Lung (tissue), 12 donors: ENCODE data around the gene MYO3B. TPM values are rescaled to one million over a fixed set of nuclear protein-coding genes. Genes with fewer than 3 reads are reported as not detected.
A peak's percentile ranks its signal among the peaks of the same experiment; 100 is the strongest.

Source experiments
- ATAC-seq: fragments of 200-7000 bp; cut with Tn5 transposase; one replicate; pipeline ENCODE4 v1.9.1; 2020; ENCODE audit warnings: moderate number of reproducible peaks; ENCODE audit not compliant: insufficient read depth, low FRiP score
- DNase-seq, 3 donors: peaks; one replicate each; pipeline ENCODE4 v3.0.0-alpha.2; 2013 to 2017
- H3K27ac ChIP-seq, 2 donors: one replicate each; pipeline ENCODE4 v1.5.1; 2013; ENCODE audit warnings: mild to moderate bottlenecking in 2 of 2, moderate library complexity in 2 of 2, control low read depth in 1 of 2, inconsistent platforms in 1 of 2, low read depth in 1 of 2, low read length in 1 of 2
- H3K27me3 ChIP-seq, 3 donors: one replicate each; pipeline ENCODE4 v1.5.1; 2013; ENCODE audit warnings: low read length in 2 of 3; ENCODE audit not compliant: control insufficient read depth in 3 of 3, insufficient read depth in 3 of 3
- H3K36me3 ChIP-seq, 4 donors: one replicate each; pipeline ENCODE4 v1.5.1; 2013; ENCODE audit warnings: low read length in 4 of 4, mild to moderate bottlenecking in 1 of 4, moderate library complexity in 1 of 4; ENCODE audit not compliant: control insufficient read depth in 4 of 4, insufficient read depth in 4 of 4
- H3K4me1 ChIP-seq, 5 donors: one replicate each; pipeline ENCODE4 v1.5.1; 2013; ENCODE audit warnings: low read length in 5 of 5, mild to moderate bottlenecking in 2 of 5, moderate library complexity in 1 of 5; ENCODE audit not compliant: control insufficient read depth in 5 of 5, insufficient read depth in 5 of 5
- H3K4me3 ChIP-seq: one replicate; pipeline ENCODE4 v1.5.1; 2013; ENCODE audit warnings: mild to moderate bottlenecking, control low read depth, moderate library complexity
- H3K9ac ChIP-seq, 2 donors: one replicate each; pipeline ENCODE4 v1.5.1; 2013; ENCODE audit warnings: low read length in 2 of 2, control low read depth in 1 of 2; ENCODE audit not compliant: insufficient read depth in 1 of 2
- H3K9me3 ChIP-seq, 4 donors: one replicate each; pipeline ENCODE4 v1.5.1; 2013; ENCODE audit warnings: low read length in 3 of 4, mild to moderate bottlenecking in 1 of 4, moderate library complexity in 1 of 4; ENCODE audit not compliant: control insufficient read depth in 4 of 4, insufficient read depth in 3 of 4
- WGBS, 2 donors: extraction: QIAGEN DNeasy Blood & Tissue Kit; methylation state at CpG; one replicate each; pipeline ENCODE4 v1.1.7; 2013; 5-methylcytosine and 5-hydroxymethylcytosine counted together
- polyA plus RNA-seq, 2 donors: library from polyadenylated mRNA; stranded (reverse); fragments of 200-250 nt; gene quantifications; one replicate each; pipeline ENCODE4 v1.2.1, GENCODE V29; 2013
- total RNA-seq, 2 donors: library from RNA; depleted of rRNA in 1 of 2; stranded (reverse); fragments of >200 nt in 1 of 2; gene quantifications; one replicate each; pipeline ENCODE4 v1.2.1, GENCODE V29; 2014 to 2021
- TF ChIP-seq, protein P1 (sequence below): IDR thresholded peaks from 2 replicates; pipeline ENCODE4 v1.5.1; 2012; ENCODE audit warnings: mild to moderate bottlenecking; ENCODE audit errors: control extremely low read depth, extremely low read depth
- donor health status: control.
- donor health status: control.
- donor health status: Bipolar disorder and iron deficiency.
- donor health status: healthy.
- donor health status: DM: yes; HTN: yes; CAD: no.

MYO3B gene
- total and polyA plus RNA-seq, 4 donors, result 0.03 to 0.82 (median 0.05) TPM; not detected in 1

GRCh38 chr2:170235860-170236679 is 58.1 kb downstream of the MYO3B start:
- TF ChIP-seq, protein P1, sequence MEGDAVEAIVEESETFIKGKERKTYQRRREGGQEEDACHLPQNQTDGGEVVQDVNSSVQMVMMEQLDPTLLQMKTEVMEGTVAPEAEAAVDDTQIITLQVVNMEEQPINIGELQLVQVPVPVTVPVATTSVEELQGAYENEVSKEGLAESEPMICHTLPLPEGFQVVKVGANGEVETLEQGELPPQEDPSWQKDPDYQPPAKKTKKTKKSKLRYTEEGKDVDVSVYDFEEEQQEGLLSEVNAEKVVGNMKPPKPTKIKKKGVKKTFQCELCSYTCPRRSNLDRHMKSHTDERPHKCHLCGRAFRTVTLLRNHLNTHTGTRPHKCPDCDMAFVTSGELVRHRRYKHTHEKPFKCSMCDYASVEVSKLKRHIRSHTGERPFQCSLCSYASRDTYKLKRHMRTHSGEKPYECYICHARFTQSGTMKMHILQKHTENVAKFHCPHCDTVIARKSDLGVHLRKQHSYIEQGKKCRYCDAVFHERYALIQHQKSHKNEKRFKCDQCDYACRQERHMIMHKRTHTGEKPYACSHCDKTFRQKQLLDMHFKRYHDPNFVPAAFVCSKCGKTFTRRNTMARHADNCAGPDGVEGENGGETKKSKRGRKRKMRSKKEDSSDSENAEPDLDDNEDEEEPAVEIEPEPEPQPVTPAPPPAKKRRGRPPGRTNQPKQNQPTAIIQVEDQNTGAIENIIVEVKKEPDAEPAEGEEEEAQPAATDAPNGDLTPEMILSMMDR, result no peak
- Histone ChIP-seq H3K27me3 (no peaks in the 10 kb centered on the region), H3K9ac (no peak overlapping the region), H3K4me3 (no peak overlapping the region), H3K36me3 (no peaks in the 10 kb centered on the region), H3K4me1 (no peaks in the 10 kb centered on the region), H3K27ac (no peak overlapping the region), H3K9me3 (no peaks in the 10 kb centered on the region)
- peak in 2 of 3 donors; percentile 57 to 62 for DNase-seq
- ATAC-seq, result no peak
- 52 to 53% methylated on average over 12 of the region's 12 CpGs for WGBS, 2 donors

GRCh38 chr2:170236680-170237047 is 58.7 kb downstream of the MYO3B start:
- Histone ChIP-seq H3K9me3 (no peaks in the 10 kb centered on the region), H3K9ac (no peak overlapping the region), H3K27me3 (no peaks in the 10 kb centered on the region), H3K27ac (no peak overlapping the region), H3K4me3 (no peak overlapping the region), H3K4me1 (no peaks in the 10 kb centered on the region), H3K36me3 (no peaks in the 10 kb centered on the region)
- TF ChIP-seq, protein P1, result no peak
- WGBS, 2 donors, result 94 to 96% methylated on average over 2 of the region's 2 CpGs
- ATAC-seq (no peak), DNase-seq (no peak)

DNA sequence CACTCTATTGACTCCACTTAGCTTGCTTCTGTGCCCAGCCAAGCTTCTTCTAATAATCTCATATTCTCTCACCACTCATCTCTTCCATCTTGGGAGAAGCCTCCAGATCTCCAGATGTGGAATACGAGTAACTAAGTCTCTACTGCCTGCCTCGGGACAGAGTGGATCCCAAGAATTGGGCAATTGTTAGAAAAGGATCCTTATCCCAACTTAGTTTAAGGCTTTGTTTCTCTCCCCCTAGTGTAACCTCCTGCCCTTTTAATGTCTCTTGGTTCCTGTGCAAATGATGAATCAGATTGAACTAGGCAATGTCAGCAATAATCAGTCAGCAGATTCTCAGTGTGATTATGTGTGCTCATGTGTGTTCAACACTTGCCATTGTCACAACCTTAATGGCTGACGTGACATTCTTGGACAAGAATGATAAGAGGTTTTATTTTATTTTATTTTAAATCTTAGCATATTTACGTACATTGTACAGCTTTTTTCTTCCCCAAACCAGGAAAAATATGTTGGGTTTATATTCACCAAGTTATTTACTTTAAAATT is 59.7 kb downstream of the MYO3B start:
- WGBS, 2 donors, result 73 to 83% methylated on average over 4 of the region's 4 CpGs
- no peak overlapping the region for H3K4me3 ChIP-seq
- no peaks in the 10 kb centered on the region for H3K9me3 ChIP-seq
- no peak overlapping the region for H3K27ac ChIP-seq
- no peaks in the 10 kb centered on the region for H3K27me3 ChIP-seq
- no peak overlapping the region for H3K9ac ChIP-seq
- DNase-seq (no peak), ATAC-seq (no peak)
- H3K4me1 ChIP-seq, result no peaks in the 10 kb centered on the region
- no peaks in the 10 kb centered on the region for H3K36me3 ChIP-seq
- TF ChIP-seq, protein P1, result no peak
